HEK293T (cell line): ENCODE measurements around the gene MAPK1.
"Not testable (repeated sequence)": the region's sequence is repeated elsewhere in the genome, so short reads cannot be mapped to it uniquely, and the experiment has no call there.

Source experiments
- ARNT ChIP-seq: fragments of 450-650 bp; IDR thresholded peaks from 2 replicates; pipeline ENCODE4 v1.6.1; 2017; ENCODE audit warnings: mild to moderate bottlenecking
- BHLHE40 ChIP-seq: fragments of 450-650 bp; IDR thresholded peaks from 2 replicates; pipeline ENCODE4 v1.6.1; 2016; ENCODE audit warnings: mild to moderate bottlenecking, moderate library complexity, borderline replicate concordance
- CTBP1 ChIP-seq: fragments of 450-650 bp; IDR thresholded peaks from 2 replicates; pipeline ENCODE4 v1.6.1; 2016; ENCODE audit warnings: borderline replicate concordance
- ELF4 ChIP-seq: fragments of 450-650 bp; IDR thresholded peaks from 2 replicates; pipeline ENCODE4 v1.6.1; 2017; ENCODE audit warnings: antibody characterized with exemption
- FOXM1 ChIP-seq: fragments of 450-650 bp; IDR thresholded peaks from 2 replicates; pipeline ENCODE4 v1.6.1; 2017; ENCODE audit warnings: mild to moderate bottlenecking, borderline replicate concordance
- HDGF ChIP-seq: fragments of 450-650 bp; IDR thresholded peaks from 2 replicates; pipeline ENCODE4 v1.6.1; 2017; ENCODE audit warnings: antibody characterized with exemption, borderline replicate concordance
- L3MBTL2 ChIP-seq: fragments of 450-650 bp; conservative IDR thresholded peaks from 2 replicates; pipeline ENCODE4 v1.6.1; 2016; ENCODE audit warnings: mild to moderate bottlenecking
- NFRKB ChIP-seq: fragments of 450-650 bp; IDR thresholded peaks from 2 replicates; pipeline ENCODE4 v1.6.1; 2016; ENCODE audit warnings: mild to moderate bottlenecking, moderate library complexity
- PKNOX1 ChIP-seq: fragments of 450-650 bp; IDR thresholded peaks from 2 replicates; pipeline ENCODE4 v1.6.1; 2016
- SP1 ChIP-seq: fragments of 450-650 bp; IDR thresholded peaks from 2 replicates; pipeline ENCODE4 v1.6.1; 2017
- SUZ12 ChIP-seq: fragments of 450-650 bp; IDR thresholded peaks from 2 replicates; pipeline ENCODE4 v1.6.1; 2016; ENCODE audit warnings: mild to moderate bottlenecking
- TARDBP ChIP-seq: fragments of 450-650 bp; IDR thresholded peaks from 2 replicates; pipeline ENCODE4 v1.6.1; 2016

- TF ChIP-seq NFRKB, SUZ12, FOXM1, PKNOX1, ELF4, HDGF, BHLHE40, ARNT, TARDBP, SP1, CTBP1, L3MBTL2: not testable (repeated sequence)
These were observed 62.1 kb downstream of the MAPK1 start for GRCh38 chr22:21805325-21805724.
